WTC11 (cell line): ENCODE measurements around the gene SLC25A21. TPM values are rescaled to one million over a fixed set of nuclear protein-coding genes. Genes with fewer than 3 reads are reported as not detected.

Experiments used
- ATAC-seq: fragments of 200-7000 bp; cut with Tn5 transposase; 2 replicates; pipeline ENCODE4 v1.10.0; 2021; ENCODE audit warnings: mild to moderate bottlenecking, moderate library complexity
- CTCF ChIA-PET: fragments of 300-600 bp; sonication (Branson Sonifier 250); formaldehyde crosslinking; loops from one replicate; lab custom pipeline; 2021; ENCODE audit warnings: antibody characterized with exemption; lab: Charles Lee
- POLR2A ChIA-PET: fragments of 350-600 bp; sonication (Branson Sonifier 250); formaldehyde crosslinking; loops from one replicate; lab custom pipeline; 2021; ENCODE audit warnings: antibody characterized with exemption; lab: Charles Lee
- DNase-seq: peaks from one replicate; pipeline ENCODE4 v3.0.0; 2021; ENCODE audit warnings: low spot score
- H3K27ac Mint-ChIP-seq: 2 replicates; pipeline ENCODE4 v1.8.0; 2021; ENCODE audit warnings: mixed read lengths
- H3K27me3 Mint-ChIP-seq: 2 replicates; pipeline ENCODE4 v1.8.0; 2021; ENCODE audit warnings: low read depth, mild to moderate bottlenecking, moderate library complexity, mixed read lengths
- H3K36me3 Mint-ChIP-seq: 2 replicates; pipeline ENCODE4 v1.8.0; 2021; ENCODE audit warnings: mixed read lengths
- H3K4me1 Mint-ChIP-seq: 2 replicates; pipeline ENCODE4 v1.8.0; 2022; ENCODE audit warnings: mixed read lengths
- H3K4me3 Mint-ChIP-seq: 2 replicates; pipeline ENCODE4 v1.8.0; 2021; ENCODE audit warnings: mild to moderate bottlenecking, moderate library complexity, mixed read lengths
- H3K9me3 Mint-ChIP-seq: 2 replicates; pipeline ENCODE4 v1.8.0; 2021; ENCODE audit warnings: mixed read lengths
- CREM ChIP-seq: sonication (generic); formaldehyde crosslinking; IDR thresholded peaks from 2 replicates; pipeline ENCODE4 v1.8.1; 2022; ENCODE audit warnings: mild to moderate bottlenecking, missing genetic modification reagents, moderate library complexity
- FOXK1 ChIP-seq: sonication (generic); formaldehyde crosslinking; IDR thresholded peaks from 2 replicates; pipeline ENCODE4 v1.8.0; 2022; ENCODE audit warnings: mild to moderate bottlenecking, moderate library complexity, missing genetic modification reagents
- FOXP1 ChIP-seq: sonication (generic); formaldehyde crosslinking; IDR thresholded peaks from 2 replicates; pipeline ENCODE4 v1.8.0; 2022; ENCODE audit warnings: missing genetic modification reagents, mild to moderate bottlenecking, moderate library complexity, borderline replicate concordance
- GTF2I ChIP-seq: fragments of 250-450 bp; sonication (Bioruptor Pico); conservative IDR thresholded peaks from 2 replicates; pipeline ENCODE4 v1.4.0; 2021; ENCODE audit warnings: mild to moderate bottlenecking
- KAT7 ChIP-seq: sonication (generic); formaldehyde crosslinking; IDR thresholded peaks from 2 replicates; pipeline ENCODE4 v1.8.1; 2023; ENCODE audit warnings: missing genetic modification reagents, mild to moderate bottlenecking, borderline replicate concordance
- MYBL2 ChIP-seq: sonication (generic); formaldehyde crosslinking; IDR thresholded peaks from 2 replicates; pipeline ENCODE4 v1.8.1; 2023; ENCODE audit warnings: mild to moderate bottlenecking, moderate library complexity, missing genetic modification reagents
- OVOL2 ChIP-seq: fragments of 250-450 bp; sonication (Bioruptor Pico); IDR thresholded peaks from 2 replicates; pipeline ENCODE4 v1.9.0; 2021; ENCODE audit warnings: mild to moderate bottlenecking, borderline replicate concordance
- PRRX2 ChIP-seq: fragments of 250-450 bp; sonication (Bioruptor Pico); IDR thresholded peaks from 2 replicates; pipeline ENCODE4 v1.8.0; 2021; ENCODE audit warnings: mild to moderate bottlenecking
- SMAD4 ChIP-seq: sonication (generic); formaldehyde crosslinking; IDR thresholded peaks from 2 replicates; pipeline ENCODE4 v1.8.0; 2022; ENCODE audit warnings: mild to moderate bottlenecking, missing genetic modification reagents
- TCF7 ChIP-seq: sonication (generic); formaldehyde crosslinking; IDR thresholded peaks from 2 replicates; pipeline ENCODE4 v1.8.0; 2022; ENCODE audit warnings: mild to moderate bottlenecking, low read depth, missing genetic modification reagents, moderate library complexity
- TP53 ChIP-seq: sonication (generic); formaldehyde crosslinking; IDR thresholded peaks from 2 replicates; pipeline ENCODE4 v1.8.1; 2023; ENCODE audit warnings: mild to moderate bottlenecking, missing genetic modification reagents
- ZNF263 ChIP-seq: sonication (generic); formaldehyde crosslinking; IDR thresholded peaks from 2 replicates; pipeline ENCODE4 v1.8.1; 2022; ENCODE audit warnings: low read depth, mild to moderate bottlenecking, moderate library complexity, missing genetic modification reagents
- ZNF396 ChIP-seq: fragments of 250-450 bp; sonication (Bioruptor Pico); IDR thresholded peaks from 2 replicates; pipeline ENCODE4 v1.8.0; 2021; ENCODE audit warnings: mild to moderate bottlenecking, moderate library complexity, borderline replicate concordance
- ZNF416 ChIP-seq: fragments of 250-450 bp; sonication (Bioruptor Pico); IDR thresholded peaks from 2 replicates; pipeline ENCODE4 v1.9.0; 2021; ENCODE audit warnings: mild to moderate bottlenecking, inconsistent platforms
- total RNA-seq: library from RNA; stranded (reverse); gene quantifications from 3 replicates; pipeline ENCODE4 v1.2.3, GENCODE V29; 2021
- TF ChIP-seq, protein P1 (sequence below): sonication (generic); formaldehyde crosslinking; IDR thresholded peaks from 2 replicates; pipeline ENCODE4 v1.8.0; 2023; ENCODE audit warnings: missing genetic modification reagents, mild to moderate bottlenecking, borderline replicate concordance
- TF ChIP-seq, protein P2 (sequence below): sonication (generic); formaldehyde crosslinking; IDR thresholded peaks from 2 replicates; pipeline ENCODE4 v1.8.0; 2022; ENCODE audit warnings: missing genetic modification reagents
- TF ChIP-seq, protein P3 (sequence below): sonication (generic); formaldehyde crosslinking; IDR thresholded peaks from 2 replicates; pipeline ENCODE4 v1.8.0; 2023; ENCODE audit warnings: missing genetic modification reagents
- TF ChIP-seq, protein P4 (sequence below): sonication (generic); formaldehyde crosslinking; IDR thresholded peaks from 2 replicates; pipeline ENCODE4 v1.8.1; 2022; ENCODE audit warnings: missing genetic modification reagents, borderline replicate concordance
- TF ChIP-seq, protein P5 (sequence below): sonication (generic); formaldehyde crosslinking; IDR thresholded peaks from 2 replicates; pipeline ENCODE4 v1.8.0; 2023; ENCODE audit warnings: mild to moderate bottlenecking, missing genetic modification reagents
- TF ChIP-seq, protein P6 (sequence below): fragments of 250-450 bp; sonication (Bioruptor Pico); IDR thresholded peaks from 2 replicates; pipeline ENCODE4 v1.9.0; 2021; ENCODE audit warnings: mild to moderate bottlenecking
- TF ChIP-seq, protein P7 (sequence below): sonication (generic); formaldehyde crosslinking; conservative IDR thresholded peaks from 2 replicates; pipeline ENCODE4 v1.8.1; 2022; ENCODE audit warnings: mild to moderate bottlenecking, missing genetic modification reagents

The SLC25A21 gene
- total RNA-seq, 1 experiment from 2014 or later, result 8.2 TPM

DNA sequence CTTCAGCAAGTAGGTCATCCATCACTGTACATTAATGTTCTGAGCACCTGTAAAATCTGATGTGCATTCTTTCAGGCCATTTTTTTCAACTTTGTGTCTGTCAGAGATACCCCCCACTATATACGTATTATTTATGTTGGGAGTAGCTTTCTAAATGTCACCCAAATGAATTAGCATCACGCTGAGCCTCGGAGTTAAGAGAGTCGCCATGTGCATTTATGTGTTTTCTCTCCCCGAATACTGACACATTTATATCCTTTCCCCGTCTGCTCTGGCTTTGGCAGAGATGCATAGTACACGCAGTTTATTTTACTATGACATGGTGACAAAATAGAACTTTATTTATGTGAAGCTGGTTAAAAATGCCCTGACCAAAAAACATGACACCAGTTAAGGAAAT, 216.4 kb downstream of the SLC25A21 start (continued):
- TF ChIP-seq, protein P1, sequence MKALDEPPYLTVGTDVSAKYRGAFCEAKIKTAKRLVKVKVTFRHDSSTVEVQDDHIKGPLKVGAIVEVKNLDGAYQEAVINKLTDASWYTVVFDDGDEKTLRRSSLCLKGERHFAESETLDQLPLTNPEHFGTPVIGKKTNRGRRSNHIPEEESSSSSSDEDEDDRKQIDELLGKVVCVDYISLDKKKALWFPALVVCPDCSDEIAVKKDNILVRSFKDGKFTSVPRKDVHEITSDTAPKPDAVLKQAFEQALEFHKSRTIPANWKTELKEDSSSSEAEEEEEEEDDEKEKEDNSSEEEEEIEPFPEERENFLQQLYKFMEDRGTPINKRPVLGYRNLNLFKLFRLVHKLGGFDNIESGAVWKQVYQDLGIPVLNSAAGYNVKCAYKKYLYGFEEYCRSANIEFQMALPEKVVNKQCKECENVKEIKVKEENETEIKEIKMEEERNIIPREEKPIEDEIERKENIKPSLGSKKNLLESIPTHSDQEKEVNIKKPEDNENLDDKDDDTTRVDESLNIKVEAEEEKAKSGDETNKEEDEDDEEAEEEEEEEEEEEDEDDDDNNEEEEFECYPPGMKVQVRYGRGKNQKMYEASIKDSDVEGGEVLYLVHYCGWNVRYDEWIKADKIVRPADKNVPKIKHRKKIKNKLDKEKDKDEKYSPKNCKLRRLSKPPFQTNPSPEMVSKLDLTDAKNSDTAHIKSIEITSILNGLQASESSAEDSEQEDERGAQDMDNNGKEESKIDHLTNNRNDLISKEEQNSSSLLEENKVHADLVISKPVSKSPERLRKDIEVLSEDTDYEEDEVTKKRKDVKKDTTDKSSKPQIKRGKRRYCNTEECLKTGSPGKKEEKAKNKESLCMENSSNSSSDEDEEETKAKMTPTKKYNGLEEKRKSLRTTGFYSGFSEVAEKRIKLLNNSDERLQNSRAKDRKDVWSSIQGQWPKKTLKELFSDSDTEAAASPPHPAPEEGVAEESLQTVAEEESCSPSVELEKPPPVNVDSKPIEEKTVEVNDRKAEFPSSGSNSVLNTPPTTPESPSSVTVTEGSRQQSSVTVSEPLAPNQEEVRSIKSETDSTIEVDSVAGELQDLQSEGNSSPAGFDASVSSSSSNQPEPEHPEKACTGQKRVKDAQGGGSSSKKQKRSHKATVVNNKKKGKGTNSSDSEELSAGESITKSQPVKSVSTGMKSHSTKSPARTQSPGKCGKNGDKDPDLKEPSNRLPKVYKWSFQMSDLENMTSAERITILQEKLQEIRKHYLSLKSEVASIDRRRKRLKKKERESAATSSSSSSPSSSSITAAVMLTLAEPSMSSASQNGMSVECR (CRISPR knock-in tag), result no peak
- TF ChIP-seq GTF2I (CRISPR knock-in tag), result no peak
- TF ChIP-seq, protein P2, sequence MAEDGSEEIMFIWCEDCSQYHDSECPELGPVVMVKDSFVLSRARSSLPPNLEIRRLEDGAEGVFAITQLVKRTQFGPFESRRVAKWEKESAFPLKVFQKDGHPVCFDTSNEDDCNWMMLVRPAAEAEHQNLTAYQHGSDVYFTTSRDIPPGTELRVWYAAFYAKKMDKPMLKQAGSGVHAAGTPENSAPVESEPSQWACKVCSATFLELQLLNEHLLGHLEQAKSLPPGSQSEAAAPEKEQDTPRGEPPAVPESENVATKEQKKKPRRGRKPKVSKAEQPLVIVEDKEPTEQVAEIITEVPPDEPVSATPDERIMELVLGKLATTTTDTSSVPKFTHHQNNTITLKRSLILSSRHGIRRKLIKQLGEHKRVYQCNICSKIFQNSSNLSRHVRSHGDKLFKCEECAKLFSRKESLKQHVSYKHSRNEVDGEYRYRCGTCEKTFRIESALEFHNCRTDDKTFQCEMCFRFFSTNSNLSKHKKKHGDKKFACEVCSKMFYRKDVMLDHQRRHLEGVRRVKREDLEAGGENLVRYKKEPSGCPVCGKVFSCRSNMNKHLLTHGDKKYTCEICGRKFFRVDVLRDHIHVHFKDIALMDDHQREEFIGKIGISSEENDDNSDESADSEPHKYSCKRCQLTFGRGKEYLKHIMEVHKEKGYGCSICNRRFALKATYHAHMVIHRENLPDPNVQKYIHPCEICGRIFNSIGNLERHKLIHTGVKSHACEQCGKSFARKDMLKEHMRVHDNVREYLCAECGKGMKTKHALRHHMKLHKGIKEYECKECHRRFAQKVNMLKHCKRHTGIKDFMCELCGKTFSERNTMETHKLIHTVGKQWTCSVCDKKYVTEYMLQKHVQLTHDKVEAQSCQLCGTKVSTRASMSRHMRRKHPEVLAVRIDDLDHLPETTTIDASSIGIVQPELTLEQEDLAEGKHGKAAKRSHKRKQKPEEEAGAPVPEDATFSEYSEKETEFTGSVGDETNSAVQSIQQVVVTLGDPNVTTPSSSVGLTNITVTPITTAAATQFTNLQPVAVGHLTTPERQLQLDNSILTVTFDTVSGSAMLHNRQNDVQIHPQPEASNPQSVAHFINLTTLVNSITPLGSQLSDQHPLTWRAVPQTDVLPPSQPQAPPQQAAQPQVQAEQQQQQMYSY, result no peak
- TF ChIP-seq PRRX2 (CRISPR knock-in tag), result no peak
- TF ChIP-seq CREM (CRISPR knock-in tag), result no peak
- TF ChIP-seq MYBL2 (CRISPR knock-in tag), result no peak
- no peak for TF ChIP-seq ZNF416 (CRISPR knock-in tag)
- TF ChIP-seq, all 79 proteins: peak for 0

DNA sequence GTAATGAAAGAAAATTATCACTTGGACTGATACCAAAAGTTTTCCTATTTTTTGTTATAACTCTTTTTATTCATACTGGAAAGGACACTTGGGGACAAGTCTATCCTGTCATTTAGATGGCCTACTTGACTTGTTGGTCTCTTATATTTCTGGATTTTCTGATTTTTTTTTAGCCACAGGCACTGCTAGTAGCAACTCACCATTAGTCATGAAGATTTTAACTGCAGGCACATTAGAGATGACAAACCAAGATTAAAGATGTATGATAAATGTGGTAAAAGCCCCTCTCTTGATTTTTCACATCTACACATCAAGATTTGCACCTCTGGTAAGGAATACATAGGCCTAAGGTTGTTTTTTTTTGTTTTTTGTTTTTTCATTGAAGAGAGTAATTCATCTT, 217.0 kb downstream of the SLC25A21 start:
- H3K36me3 Mint-ChIP-seq, result no peaks in the 10 kb centered on the region
- no peak overlapping the region for H3K27ac Mint-ChIP-seq
- no peak for ATAC-seq
- no peaks in the 10 kb centered on the region for H3K9me3 Mint-ChIP-seq
- no peaks in the 10 kb centered on the region for H3K27me3 Mint-ChIP-seq
- no peak overlapping the region for H3K4me3 Mint-ChIP-seq
- ChIA-PET CTCF (no interaction called here), POLR2A (no interaction called here)
- peaks cover 36% of the 10 kb centered on the region for H3K4me1 Mint-ChIP-seq
- DNase-seq, result no peak
- no peak for TF ChIP-seq OVOL2 (CRISPR knock-in tag)
- TF ChIP-seq SMAD4 (CRISPR knock-in tag), result no peak
- TF ChIP-seq, protein P3, sequence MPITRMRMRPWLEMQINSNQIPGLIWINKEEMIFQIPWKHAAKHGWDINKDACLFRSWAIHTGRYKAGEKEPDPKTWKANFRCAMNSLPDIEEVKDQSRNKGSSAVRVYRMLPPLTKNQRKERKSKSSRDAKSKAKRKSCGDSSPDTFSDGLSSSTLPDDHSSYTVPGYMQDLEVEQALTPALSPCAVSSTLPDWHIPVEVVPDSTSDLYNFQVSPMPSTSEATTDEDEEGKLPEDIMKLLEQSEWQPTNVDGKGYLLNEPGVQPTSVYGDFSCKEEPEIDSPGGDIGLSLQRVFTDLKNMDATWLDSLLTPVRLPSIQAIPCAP (CRISPR knock-in tag), result no peak
- no peak for TF ChIP-seq FOXP1
- TF ChIP-seq, protein P4, sequence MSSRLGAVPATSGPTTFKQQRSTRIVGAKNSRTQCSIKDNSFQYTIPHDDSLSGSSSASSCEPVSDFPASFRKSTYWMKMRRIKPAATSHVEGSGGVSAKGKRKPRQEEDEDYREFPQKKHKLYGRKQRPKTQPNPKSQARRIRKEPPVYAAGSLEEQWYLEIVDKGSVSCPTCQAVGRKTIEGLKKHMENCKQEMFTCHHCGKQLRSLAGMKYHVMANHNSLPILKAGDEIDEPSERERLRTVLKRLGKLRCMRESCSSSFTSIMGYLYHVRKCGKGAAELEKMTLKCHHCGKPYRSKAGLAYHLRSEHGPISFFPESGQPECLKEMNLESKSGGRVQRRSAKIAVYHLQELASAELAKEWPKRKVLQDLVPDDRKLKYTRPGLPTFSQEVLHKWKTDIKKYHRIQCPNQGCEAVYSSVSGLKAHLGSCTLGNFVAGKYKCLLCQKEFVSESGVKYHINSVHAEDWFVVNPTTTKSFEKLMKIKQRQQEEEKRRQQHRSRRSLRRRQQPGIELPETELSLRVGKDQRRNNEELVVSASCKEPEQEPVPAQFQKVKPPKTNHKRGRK (CRISPR knock-in tag), result no peak
- TF ChIP-seq, protein P5, sequence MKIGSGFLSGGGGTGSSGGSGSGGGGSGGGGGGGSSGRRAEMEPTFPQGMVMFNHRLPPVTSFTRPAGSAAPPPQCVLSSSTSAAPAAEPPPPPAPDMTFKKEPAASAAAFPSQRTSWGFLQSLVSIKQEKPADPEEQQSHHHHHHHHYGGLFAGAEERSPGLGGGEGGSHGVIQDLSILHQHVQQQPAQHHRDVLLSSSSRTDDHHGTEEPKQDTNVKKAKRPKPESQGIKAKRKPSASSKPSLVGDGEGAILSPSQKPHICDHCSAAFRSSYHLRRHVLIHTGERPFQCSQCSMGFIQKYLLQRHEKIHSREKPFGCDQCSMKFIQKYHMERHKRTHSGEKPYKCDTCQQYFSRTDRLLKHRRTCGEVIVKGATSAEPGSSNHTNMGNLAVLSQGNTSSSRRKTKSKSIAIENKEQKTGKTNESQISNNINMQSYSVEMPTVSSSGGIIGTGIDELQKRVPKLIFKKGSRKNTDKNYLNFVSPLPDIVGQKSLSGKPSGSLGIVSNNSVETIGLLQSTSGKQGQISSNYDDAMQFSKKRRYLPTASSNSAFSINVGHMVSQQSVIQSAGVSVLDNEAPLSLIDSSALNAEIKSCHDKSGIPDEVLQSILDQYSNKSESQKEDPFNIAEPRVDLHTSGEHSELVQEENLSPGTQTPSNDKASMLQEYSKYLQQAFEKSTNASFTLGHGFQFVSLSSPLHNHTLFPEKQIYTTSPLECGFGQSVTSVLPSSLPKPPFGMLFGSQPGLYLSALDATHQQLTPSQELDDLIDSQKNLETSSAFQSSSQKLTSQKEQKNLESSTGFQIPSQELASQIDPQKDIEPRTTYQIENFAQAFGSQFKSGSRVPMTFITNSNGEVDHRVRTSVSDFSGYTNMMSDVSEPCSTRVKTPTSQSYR (CRISPR knock-in tag), result no peak
- TF ChIP-seq ZNF396 (CRISPR knock-in tag), result no peak
- no peak for TF ChIP-seq FOXK1 (CRISPR knock-in tag)
- no peak for TF ChIP-seq TCF7 (CRISPR knock-in tag)
- TF ChIP-seq KAT7 (CRISPR knock-in tag), result no peak
- TF ChIP-seq, protein P6, sequence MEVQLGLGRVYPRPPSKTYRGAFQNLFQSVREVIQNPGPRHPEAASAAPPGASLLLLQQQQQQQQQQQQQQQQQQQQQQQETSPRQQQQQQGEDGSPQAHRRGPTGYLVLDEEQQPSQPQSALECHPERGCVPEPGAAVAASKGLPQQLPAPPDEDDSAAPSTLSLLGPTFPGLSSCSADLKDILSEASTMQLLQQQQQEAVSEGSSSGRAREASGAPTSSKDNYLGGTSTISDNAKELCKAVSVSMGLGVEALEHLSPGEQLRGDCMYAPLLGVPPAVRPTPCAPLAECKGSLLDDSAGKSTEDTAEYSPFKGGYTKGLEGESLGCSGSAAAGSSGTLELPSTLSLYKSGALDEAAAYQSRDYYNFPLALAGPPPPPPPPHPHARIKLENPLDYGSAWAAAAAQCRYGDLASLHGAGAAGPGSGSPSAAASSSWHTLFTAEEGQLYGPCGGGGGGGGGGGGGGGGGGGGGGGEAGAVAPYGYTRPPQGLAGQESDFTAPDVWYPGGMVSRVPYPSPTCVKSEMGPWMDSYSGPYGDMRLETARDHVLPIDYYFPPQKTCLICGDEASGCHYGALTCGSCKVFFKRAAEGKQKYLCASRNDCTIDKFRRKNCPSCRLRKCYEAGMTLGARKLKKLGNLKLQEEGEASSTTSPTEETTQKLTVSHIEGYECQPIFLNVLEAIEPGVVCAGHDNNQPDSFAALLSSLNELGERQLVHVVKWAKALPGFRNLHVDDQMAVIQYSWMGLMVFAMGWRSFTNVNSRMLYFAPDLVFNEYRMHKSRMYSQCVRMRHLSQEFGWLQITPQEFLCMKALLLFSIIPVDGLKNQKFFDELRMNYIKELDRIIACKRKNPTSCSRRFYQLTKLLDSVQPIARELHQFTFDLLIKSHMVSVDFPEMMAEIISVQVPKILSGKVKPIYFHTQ, result no peak
- no peak for TF ChIP-seq ZNF263 (CRISPR knock-in tag)
- TF ChIP-seq, protein P7, sequence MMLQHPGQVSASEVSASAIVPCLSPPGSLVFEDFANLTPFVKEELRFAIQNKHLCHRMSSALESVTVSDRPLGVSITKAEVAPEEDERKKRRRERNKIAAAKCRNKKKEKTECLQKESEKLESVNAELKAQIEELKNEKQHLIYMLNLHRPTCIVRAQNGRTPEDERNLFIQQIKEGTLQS (CRISPR knock-in tag), result no peak
- TF ChIP-seq TP53, result no peak
